Chondrocyte (in vitro differentiated cells): Measurements from ENCODE around the gene LINC01488. TPM values are rescaled to one million over a fixed set of nuclear protein-coding genes. Genes with fewer than 3 reads are reported as not detected.

ENCODE experiments used
- DNase-seq: peaks from one replicate; pipeline ENCODE4 v3.0.0; 2021; ENCODE audit warnings: mixed read lengths, low spot score
- H3K27ac Mint-ChIP-seq: one replicate; pipeline ENCODE4 v1.8.0; 2021; ENCODE audit warnings: mild to moderate bottlenecking, moderate library complexity, mixed read lengths; ENCODE audit not compliant: unreplicated experiment
- H3K27me3 Mint-ChIP-seq: 2 replicates; pipeline ENCODE4 v1.8.0; 2021; ENCODE audit warnings: low read depth, mixed read lengths
- H3K36me3 Mint-ChIP-seq: 2 replicates; pipeline ENCODE4 v1.8.0; 2021; ENCODE audit warnings: low read depth, mixed read lengths
- H3K4me1 Mint-ChIP-seq: 2 replicates; pipeline ENCODE4 v1.8.0; 2021; ENCODE audit warnings: low read depth, mild to moderate bottlenecking, mixed read lengths
- H3K4me3 Mint-ChIP-seq: one replicate; pipeline ENCODE4 v1.8.0; 2021; ENCODE audit warnings: mild to moderate bottlenecking, moderate library complexity, mixed read lengths; ENCODE audit not compliant: unreplicated experiment
- H3K9me3 Mint-ChIP-seq: 2 replicates; pipeline ENCODE4 v1.8.0; 2021; ENCODE audit warnings: low read depth, mixed read lengths
- CTCF ChIP-seq: fragments of 200-600 bp; sonication (generic); IDR thresholded peaks from 2 replicates; pipeline ENCODE4 v1.5.0; 2021; ENCODE audit warnings: antibody characterized with exemption, mild to moderate bottlenecking, moderate library complexity
- total RNA-seq: library from RNA; stranded (reverse); gene quantifications from 3 replicates; pipeline ENCODE4 v1.2.1, GENCODE V29; 2021

Gene LINC01488
- total RNA-seq, 1 donor from 2014 or later = not detected

DNA sequence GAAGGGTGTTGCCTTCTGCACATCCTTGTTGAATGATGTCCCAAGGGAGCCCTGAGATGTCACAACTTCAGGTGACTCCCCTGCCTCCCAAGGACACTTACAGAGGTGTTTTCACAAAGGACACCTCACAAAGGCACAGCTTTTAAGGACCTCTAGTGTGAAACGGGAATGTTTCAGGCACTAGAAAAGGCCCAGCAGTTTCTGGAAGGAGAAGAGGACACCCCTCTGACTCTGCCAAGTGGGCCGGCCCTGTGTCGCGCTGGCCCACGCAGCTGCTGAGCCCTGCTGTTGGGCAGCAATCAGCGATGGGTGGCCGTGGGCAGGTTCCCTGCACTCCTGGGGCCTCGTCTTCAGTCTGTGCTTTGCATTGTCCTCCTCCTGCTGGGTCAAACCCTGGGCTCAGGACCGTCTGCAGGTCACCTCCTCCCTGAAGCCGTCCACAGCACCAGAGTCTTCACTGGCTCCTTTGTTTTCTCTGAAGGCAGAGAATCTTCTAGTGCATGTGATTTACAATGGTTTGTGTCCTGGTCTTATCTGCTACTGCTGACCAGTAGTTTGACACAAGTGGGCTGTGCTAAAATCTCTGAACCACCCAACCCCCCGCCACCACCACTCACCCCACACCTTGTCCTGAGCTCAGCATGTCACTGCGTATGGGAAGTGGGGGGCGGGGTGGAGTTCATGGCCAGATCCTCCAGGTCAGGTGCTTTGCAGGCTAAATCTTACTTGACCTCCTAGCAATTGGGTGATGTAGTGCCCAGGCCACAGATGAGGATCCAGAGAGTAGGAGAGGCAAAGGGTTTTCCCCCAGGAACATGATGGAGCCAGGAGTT lies 3.2 kb downstream of the LINC01488 start:
- H3K36me3 Mint-ChIP-seq = no peaks in the 10 kb centered on the region
- H3K9me3 Mint-ChIP-seq = no peaks in the 10 kb centered on the region
- DNase-seq = peak; percentile 67
- no peak overlapping the region for H3K27ac Mint-ChIP-seq
- H3K4me3 Mint-ChIP-seq = no peak overlapping the region
- TF ChIP-seq CTCF = no peak
- H3K4me1 Mint-ChIP-seq = peaks cover 14% of the 10 kb centered on the region
- H3K27me3 Mint-ChIP-seq = peaks cover 7% of the 10 kb centered on the region

DNA sequence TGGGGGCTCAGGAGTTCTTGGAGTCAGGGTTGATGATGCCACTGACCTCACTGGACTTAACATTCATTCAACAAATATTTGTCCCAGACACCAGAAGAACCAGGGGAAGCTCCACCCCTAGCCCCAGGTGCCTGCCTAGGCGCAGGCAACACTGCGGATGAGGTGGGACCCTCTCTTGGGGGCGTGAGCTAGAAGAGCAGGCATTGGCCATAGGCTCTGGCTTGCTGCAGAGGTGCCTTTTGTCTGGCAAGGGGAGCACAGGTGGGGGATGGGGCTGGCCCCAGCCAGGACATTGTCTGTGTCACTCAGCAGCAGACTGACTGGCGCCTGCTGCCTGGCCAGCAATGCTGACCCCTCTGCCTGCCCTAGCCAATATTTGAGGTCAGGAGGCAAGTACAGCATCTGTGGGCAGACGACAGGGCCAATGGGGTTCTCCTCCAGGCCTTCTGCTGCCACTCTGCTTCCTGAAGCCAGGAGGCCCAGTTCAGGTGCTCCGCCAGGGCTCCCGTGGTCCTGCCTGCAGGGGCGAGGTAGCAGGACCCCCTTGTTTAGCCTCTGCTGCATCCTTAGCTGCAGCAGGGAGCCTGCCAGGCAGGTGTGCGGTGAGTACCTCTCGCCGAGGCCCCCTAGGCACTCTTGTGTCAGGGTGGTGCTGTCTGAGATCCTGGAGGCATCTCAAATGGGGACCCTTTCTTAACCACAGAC lies 4.0 kb downstream of the LINC01488 start:
- DNase-seq = peak; percentile 77
- no peak for TF ChIP-seq CTCF
- Mint-ChIP-seq H3K27ac (no peak overlapping the region), H3K4me1 (peaks cover 8% of the 10 kb centered on the region), H3K9me3 (no peaks in the 10 kb centered on the region), H3K36me3 (no peaks in the 10 kb centered on the region), H3K4me3 (no peak overlapping the region), H3K27me3 (peaks cover 7% of the 10 kb centered on the region)

- H3K27ac Mint-ChIP-seq = no peak overlapping the region
- H3K4me3 Mint-ChIP-seq = no peak overlapping the region
Observed at GRCh38 chr11:69486056-69486772, 4.8 kb downstream of the LINC01488 start.

GRCh38 chr11:69486773-69487291 lies 5.4 kb downstream of the LINC01488 start:
- Mint-ChIP-seq H3K27me3 (peaks cover 12% of the 10 kb centered on the region), H3K27ac (no peak overlapping the region), H3K4me1 (peaks cover 6% of the 10 kb centered on the region), H3K4me3 (no peak overlapping the region), H3K36me3 (no peaks in the 10 kb centered on the region), H3K9me3 (no peaks in the 10 kb centered on the region)
- TF ChIP-seq CTCF = no peak
- peak; percentile 86 for DNase-seq

More at GRCh38 chr11:69486056-69486772, 4.8 kb downstream of the LINC01488 start:
- Mint-ChIP-seq H3K36me3 (no peaks in the 10 kb centered on the region), H3K9me3 (no peaks in the 10 kb centered on the region), H3K4me1 (peaks cover 6% of the 10 kb centered on the region), H3K27me3 (peaks cover 7% of the 10 kb centered on the region)
- no peak for TF ChIP-seq CTCF
- DNase-seq = peak; percentile 68

DNA sequence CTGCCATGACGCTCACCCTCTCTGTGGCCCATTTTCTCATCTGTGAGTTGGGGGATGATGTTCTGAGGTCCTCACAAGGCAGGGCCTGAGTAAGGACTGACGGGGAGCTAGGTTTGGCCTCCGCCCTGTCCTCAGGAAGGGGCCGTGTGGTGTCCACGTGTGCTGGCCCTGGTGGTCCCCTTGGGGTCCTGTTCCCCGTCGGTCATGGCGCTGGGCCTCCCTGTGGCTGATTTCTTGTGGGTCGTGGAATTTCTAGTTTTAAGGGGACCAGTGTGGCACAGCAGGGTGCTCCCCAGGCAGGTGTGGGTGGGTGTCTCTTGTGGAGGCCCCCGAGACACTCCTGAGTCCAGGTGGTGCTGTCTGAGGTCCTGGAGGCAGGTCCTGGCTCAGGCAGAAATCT lies 5.9 kb downstream of the LINC01488 start:
- no peak overlapping the region for H3K27ac Mint-ChIP-seq
- no peak overlapping the region for H3K4me3 Mint-ChIP-seq
- H3K9me3 Mint-ChIP-seq = no peaks in the 10 kb centered on the region
- H3K4me1 Mint-ChIP-seq = peaks cover 6% of the 10 kb centered on the region
- DNase-seq = peak; percentile 75
- TF ChIP-seq CTCF = no peak
- H3K36me3 Mint-ChIP-seq = no peaks in the 10 kb centered on the region
- H3K27me3 Mint-ChIP-seq = peaks cover 14% of the 10 kb centered on the region
